HG02610 (cell line): ENCODE results near the gene LIMS2.

ENCODE experiments used
- ATAC-seq: cut with Tn5 transposase; IDR thresholded peaks from one replicate; pipeline ENCODE4 v1.9.1; 2021; ENCODE audit warnings: mild to moderate bottlenecking, moderate library complexity; ENCODE audit not compliant: unreplicated experiment

The LIMS2 gene

DNA sequence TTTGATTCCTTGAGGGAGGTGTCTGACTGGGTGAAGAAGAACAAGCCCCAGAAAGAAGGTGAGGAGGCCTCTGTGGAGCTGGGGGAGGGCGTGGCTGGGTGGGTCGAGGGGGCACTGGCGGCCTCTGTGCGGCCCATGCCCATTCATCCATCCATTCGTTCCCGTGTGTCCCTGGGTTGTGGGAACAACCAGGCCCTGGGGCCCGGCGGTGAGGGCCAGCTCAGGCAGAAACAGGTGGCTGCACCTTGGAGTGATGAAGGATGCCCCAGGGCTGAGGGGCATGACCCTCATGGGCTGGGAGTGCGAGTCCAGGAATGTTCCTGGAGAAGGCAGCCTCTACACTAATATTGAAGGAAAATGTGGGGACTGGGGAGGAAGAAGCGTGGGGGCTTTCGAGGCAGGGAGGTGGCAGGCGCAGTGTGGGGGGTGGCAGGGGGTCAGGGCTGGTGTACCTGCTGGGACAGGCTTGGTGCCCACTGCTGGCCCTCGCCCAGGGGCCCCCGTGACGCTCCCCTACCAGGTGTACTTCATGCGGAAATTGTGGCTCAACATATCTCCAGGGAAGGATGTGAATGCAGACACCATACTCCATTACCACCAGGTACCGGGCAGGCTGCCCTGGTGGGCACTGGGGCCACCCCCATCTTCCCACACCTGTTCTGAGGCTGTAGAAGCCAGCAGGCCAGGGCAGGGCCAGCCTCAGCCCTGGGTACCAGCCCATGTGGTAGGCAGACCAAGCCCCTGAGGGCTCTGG is 40.5 kb downstream of the LIMS2 start:
- no peak for ATAC-seq

DNA sequence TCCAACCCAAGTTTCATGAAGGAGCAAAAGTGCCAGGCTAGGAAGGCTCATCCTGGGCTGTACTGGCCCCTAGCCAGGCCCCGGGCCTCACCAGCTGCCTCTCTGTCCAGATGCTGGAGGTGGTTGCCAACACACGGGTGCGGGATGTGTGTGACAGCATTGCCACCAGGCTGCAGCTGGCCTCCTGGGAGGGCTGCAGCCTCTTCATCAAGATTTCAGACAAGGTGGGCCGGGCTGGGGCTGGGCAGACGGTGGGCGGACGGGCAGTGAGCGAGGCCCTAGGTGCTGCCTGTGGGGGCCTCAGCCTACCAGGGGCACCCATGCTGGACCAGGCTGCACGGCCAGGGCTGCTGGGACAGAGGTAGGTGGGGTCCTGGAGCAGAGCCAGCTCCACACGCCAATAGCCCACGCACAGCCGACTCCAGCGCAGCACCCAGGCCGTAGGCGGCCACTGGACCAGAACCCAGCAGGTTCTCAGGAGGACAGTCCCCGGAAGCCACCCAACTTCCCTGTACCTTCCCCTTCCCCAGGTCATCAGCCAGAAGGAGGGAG is 41.2 kb downstream of the LIMS2 start:
- no peak for ATAC-seq

DNA sequence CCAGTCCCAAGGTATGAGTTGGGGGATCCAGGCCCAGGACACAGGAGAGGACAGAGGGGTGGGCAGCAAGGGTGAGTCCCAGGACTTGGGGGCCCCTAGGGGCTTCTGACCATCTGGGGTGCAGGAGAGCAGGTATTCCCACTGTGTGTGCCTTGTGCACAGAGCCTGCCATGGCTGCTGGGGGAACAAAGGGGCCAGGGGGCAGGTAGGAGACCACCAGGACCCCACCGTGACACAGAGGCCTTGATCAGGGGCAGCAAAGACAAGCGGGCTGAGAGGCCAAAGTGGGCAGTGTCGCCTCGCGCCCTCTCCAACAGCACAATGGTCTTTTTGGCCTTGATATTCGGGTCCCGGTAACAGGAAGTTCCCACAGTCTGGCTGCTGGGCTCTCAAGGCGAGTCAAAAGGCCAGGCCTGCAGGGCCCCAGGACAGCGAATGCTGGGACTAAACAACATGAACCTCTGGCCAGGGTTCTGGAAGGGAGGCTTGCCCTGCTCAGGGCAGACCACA is 41.7 kb downstream of the LIMS2 start:
- no peak for ATAC-seq

DNA sequence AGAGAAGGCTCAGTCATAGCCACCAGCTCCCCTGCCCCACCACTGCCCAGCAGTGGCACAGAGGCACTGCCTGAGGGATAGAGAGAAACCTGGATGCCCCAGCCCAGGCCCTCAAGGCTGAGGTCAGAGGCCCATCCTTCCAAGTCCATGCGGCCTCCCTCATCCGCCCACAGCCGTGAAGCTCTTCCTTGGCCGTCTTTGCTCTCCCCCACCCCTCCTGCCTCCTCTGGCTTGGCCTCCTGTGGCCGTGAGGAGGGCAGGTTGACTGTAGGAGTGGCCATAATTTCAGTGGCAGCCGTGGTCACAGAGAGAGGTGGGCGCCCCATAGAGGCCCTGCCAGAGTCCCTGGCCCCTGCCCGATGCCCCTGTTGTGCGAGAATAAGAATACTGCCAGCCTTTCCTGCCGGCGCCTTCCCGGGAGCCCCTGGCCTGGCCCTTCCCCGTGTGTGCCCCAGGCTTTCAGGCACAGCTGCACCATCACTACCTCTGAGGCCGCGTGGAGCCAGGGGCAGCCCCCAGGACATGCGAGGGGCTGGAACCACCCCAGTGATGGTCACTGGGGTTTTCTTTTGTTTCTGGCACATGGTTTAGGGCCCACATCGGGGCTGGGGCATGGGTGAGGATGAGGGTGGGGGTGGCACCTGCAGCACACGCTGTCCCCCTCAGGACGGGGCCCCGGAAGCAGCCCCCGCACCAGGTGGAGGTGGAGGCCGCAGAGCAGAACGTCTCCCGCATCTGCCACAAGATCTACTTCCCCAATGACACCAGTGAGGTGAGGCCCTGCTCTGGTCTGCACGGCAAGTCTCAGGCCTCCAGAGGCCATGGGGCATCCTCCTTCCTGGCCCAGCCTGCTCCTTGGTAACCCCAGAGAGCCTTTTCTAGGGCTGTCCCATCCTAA is 42.5 kb downstream of the LIMS2 start:
- ATAC-seq: peak; percentile 47

DNA sequence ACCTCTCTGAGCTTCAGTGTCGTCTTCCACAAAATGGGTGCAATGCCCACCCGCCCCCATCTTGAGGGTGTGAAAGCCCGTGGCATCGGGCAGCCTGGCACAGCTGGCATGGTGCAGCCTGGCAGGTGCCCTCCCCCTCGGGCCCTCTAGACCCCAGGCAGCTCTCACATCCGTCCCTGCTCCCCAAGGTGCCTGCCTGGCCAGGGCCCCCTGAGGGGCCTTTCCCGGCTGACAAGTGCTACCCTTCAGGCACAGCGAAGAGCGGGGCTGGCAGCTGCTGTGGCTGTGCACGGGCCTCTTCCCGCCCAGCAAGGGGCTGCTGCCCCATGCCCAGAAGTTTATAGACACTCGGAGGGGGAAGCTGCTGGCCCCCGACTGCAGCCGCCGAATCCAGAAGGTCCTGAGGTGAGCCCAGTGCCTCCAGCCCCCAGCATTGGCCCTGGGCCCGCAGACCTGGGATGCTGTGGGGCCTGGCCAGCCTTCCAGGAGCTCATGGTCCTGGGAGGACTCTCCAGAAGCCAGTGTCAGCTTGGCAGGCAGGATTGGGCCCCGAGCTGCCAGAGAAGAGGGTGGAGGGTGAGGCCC is 43.2 kb downstream of the LIMS2 start:
- ATAC-seq: no peak

DNA sequence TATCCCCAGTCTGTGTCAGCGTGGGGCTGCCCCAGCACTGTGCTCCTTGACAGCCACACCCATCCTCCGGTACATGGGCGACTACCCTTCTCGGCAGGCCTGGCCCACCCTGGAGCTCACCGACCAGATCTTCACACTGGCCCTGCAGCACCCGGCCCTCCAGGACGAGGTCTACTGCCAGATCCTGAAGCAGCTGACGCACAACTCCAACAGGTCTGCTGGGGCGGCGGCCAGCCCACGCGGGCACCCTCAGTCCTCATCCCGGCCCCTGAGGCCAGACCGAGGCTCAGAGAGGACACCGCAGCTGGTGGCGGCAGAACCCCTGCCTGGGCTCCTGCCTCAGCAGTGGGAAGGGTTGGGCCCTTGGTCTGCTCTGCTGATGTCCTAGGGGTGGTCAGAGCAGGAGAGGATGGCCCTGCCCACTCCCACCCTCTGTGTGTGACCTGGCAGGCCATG is 43.8 kb downstream of the LIMS2 start:
- no peak for ATAC-seq

DNA sequence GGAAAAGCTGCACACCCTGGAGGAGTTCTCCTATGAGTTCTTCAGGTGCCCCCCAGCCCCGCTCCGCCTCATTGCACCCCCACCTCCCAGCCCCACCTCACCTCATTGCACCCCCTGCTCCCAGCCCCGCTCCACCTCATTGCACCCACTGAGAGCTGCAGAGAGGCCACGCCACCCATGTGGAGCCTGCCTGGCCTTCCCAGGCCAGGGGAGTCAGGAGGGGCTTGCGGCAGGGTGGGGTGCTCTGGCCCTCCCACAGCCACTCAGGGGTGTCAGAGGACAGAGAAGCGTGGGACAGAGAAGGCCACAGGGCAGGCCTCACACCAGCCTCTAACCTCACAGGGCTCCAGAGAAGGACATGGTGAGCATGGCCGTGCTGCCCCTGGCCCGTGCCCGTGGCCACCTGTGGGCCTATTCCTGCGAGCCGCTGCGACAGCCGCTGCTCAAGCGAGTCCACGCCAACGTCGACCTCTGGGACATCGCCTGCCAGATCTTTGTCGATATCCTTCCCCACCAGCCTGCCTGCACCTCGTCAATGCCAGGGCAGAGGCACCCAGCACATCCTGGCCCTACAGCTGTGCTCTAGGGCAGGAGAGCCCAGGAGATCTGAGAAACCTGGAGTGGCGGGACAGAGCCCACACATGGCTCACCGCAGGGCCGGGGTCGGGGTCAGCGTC is 44.3 kb downstream of the LIMS2 start:
- ATAC-seq: no peak

DNA sequence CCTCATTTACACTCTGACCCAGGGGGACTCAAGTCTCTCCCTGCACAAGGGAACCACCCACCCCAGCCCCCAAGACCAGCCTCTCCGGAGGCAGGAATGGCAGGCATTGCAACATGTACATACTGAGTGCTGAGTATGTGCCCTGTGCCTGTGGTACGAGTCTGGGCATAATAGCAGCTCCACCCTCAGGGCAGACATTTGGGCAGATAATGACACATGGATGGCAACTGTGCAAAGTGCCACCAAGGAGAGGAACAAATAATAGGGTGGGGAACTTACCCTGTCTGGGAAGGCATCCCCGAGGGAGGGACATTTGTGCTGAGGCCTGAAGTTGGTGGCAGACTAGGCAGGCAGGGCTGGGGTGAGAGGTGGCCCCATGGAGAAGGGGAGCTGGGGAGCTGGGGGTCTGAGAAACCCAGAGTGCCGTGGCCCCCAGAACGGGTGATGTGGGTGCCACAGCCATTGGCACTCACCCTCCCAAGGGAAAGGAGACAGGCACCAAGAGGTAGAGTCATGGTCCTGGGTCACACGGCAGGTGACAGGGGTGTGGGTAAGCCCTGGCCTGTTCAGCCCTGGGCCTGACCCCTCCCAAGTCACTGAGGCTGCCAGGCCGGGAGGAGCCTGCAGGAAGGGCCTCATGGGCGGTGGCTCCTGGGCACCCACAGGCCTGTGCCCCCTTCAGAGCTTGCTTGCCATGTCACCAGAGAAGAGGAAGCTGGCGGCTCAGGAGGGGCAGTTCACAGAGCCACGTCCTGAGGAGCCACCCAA is 45.0 kb downstream of the LIMS2 start:
- ATAC-seq: no peak

DNA sequence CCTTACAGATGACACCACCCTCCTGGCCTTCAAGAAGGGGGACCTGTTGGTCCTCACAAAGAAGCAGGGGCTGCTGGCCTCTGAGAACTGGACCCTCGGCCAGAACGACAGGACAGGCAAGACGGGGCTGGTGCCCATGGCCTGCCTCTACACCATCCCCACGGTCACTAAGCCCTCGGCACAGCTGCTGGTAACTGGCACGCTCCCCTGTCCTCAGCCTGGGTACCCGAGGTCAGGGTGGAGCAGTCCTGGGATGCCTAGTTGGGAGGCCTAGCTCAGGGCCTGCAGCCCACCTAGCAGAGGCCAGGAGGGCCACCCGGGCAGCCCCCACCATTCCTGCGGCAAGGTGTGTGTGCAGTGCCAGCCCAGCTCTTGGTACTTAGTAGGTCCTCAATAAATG is 45.7 kb downstream of the LIMS2 start:
- no peak for ATAC-seq

DNA sequence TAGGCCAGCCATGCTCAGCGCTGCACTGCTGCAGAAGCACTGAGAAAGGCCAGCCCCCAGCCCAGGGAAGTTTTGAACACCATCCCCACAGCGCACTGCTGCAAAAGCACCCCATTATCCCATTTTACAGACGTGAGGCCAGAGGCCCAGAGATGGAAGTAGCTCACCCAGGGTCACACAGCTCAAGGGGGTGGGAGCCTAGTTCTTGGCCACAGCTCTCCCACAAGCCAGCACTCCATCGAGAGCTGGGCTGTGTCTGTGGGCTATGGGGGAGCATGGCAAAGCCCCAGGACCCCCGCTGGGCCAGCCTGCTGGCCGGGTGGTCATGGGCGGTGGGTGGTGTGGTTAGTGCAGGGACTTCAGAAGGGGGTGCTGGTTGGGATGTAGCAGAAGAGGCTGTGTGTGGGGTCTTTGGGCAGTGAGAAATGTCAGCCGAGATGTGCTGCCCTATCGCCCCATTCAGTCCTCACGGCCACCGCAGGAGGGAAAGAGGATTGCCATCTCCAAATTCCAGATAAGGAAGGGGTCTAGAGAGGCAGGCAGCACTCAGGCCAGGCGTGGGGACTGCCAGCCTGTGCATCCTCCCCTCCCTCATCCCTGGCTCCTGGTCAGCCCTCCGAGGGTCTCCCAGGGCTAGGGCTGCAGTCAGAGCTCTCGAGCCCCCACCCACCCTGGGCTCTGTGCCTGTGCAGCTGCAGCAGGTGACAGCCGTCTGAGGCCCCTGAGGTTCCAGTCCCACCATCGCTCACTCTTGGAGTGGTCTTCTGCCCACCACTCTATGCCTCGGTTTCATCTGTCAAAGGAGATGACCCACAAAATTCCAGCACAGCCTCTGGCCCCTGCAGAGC is 46.3 kb downstream of the LIMS2 start:
- ATAC-seq: no peak

DNA sequence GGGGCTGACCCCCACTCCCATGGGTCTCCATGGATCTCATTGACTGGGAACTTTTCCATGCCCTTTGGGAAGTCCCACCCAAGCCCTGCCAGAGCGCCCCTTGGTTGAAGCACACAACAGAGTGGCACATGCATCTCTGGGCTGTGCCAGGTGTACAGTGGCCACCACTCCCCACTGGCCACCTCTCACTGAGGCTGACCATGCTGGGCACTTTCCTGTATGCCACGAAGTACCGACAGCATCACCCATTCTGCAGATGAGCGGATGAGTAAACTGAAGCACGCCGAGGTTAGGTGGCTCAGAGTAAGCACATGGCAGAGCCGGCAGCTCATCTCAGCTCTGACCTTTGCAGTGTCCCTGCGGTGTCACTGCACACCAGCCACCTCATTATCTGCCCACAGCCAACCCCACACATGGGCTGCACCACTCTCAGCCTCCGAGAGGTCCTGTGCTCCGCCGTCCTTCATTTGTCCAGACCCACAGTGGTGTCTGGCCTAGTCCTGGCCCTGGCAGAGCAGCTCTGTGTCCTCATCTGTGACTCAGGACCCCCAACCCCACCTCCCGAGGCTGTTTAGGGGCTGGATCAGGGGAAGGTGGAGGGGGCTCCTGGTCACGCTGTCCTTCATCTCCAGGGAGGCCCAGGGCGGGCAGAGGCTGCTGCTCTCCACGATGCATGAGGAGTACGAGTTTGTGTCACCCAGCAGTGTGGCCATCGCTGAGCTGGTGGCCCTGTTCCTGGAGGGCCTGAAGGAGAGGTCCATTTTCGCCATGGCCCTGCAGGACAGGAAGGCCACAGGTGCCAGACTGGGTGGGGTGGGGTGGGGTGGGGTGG is 47.4 kb downstream of the LIMS2 start:
- no peak for ATAC-seq

DNA sequence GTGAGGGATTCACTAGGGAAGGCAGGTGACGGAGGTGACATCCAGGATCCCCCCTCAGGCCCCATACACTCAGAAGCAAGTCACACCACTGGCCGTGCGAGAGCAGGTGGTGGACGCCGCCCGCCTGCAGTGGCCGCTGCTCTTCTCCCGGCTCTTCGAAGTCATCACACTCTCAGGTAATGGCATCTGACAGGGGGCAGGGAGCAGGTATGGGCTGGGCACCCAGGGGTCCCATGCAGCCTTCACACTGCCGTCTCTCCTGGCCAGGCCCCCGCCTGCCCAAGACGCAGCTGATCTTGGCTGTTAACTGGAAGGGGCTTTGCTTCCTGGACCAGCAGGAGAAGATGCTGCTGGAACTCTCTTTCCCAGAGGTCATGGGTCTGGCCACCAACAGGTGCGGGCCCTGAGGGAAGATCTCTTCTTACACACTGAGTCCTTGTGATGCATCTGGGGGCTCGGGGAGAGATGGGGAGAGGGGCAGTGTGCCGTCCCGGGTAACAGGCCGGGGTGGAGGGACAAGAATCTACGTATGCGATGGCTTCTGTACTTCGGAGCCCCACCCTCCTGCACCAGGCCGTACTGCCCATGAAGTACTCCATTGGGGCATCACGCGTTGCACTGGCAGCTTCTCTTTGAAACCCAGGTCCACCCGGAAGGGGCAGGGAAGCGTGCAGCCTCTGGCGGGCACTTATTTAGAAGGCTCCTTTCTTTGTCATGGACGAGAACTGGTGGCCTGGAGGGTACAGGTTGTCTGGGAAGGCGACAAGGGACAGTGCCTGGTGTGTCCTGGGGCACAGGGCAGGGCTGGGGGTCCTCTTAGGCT is 48.2 kb downstream of the LIMS2 start:
- ATAC-seq: no peak

DNA sequence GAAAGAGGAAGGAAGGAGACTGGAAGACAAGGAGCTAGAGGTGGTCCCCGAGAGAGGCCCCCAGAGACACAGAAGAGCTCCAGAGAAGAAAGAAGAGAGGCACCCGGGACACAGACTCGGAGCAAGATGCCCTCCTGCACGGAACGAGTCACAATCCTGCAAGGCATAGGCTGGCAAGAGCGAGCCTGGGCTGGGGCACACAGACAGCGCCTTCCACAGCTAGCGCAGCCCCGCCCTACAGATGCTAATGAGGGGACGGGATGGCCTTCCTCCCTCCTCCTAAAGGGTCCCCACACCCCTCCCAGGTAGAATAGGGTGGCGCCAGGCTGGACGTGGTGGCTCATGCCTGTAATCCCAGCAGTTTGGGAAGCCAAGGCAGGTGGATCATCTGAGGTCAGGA is 49.2 kb downstream of the LIMS2 start:
- no peak for ATAC-seq

DNA sequence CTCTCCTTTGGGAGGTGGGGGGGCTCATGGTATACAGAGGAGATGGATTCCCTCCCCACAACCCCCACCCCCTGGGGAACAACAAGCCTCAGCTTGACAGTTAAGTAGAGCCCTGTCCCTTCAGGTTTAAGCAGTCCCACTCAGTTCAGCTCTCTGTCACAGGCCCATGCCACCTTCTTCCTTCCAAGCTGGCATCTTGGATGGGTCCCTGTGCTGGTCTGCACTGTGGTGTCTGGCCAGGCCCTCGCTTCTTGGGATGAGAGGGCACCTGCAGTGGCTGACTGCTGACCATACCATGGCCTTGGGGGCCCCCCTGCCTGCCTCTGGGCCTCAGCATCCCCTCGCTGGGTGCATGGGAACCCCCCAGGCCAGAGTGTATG is 49.8 kb downstream of the LIMS2 start:
- no peak for ATAC-seq

DNA sequence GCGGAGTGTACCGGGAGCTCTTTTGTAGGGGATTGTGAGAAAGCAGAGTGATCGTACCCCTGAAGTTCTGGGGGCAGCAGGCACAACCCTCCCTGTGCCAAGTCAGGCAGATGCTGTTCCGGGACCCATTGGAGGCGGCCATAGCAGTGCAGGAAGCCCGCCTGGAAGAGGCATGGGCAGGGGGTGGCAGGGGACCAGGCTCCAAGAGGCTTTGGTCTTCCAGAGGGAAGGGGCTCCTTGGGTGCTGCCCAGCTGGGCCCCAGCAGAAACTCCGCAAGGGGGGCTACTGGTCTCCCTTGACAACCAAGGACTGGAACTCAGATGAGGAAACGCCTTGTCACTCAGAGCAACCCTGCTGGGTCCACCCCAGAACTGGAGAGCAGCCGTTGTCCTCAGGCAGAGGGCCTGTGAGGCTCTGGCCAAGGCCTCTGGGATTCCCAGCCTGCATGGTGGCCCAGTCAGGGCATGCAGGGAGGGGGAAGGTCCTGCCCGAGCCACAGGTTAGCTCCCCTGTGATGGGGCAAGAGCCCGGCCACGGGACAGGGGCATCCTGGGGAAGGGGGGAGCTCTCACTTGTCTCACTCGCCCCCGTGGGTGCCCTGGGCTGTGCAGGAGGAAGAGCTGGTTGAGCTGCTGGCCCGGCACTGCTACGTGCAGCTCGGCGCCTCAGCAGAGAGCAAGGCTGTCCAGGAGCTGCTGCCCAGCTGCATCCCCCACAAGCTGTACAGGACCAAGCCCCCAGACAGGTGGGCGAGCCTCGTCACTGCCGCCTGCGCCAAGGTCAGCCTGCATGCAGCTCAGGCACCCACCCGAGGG is 50.4 kb downstream of the LIMS2 start:
- ATAC-seq: no peak

DNA sequence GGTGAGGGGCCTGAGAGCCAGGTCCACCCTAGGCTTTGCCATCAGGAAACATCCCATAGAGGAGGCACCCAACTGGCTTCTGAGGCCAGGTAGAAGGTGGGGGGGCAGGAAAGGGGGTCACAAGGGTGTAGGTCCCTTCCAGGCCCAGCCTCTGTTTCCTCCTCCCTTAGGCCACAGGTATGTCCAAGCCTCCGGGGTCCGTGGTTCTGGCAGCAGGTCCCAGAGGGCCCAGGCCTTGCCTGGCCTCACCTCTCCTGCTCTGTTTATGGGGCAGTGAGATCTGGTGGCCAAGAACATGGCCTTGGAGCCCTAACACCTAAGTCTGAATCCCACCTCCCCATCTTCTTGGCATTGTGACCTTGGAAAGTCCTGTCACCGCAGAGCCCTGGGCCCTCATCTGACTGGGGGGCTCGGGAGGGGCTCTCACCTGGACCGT is 51.0 kb downstream of the LIMS2 start:
- ATAC-seq: no peak
